Sigmoid colon (tissue), 4 donors: Measurements from ENCODE around the gene COL23A1.

ENCODE experiments used
- CTCF ChIP-seq, 4 experiments: fragments of 450-650 bp in 3 of 4; fragments of 200-600 bp in 1 of 4; IDR thresholded peaks; one replicate each; pipeline ENCODE4 v1.5.1; 2016 to 2019; ENCODE audit warnings: antibody characterized with exemption in 4 of 4, mild to moderate bottlenecking in 3 of 4, moderate library complexity in 2 of 4
- EP300 ChIP-seq, 4 donors: sonication (generic); formaldehyde crosslinking; IDR thresholded peaks; one replicate each; pipeline ENCODE4 v1.6.1; 2017; ENCODE audit warnings: antibody characterized with exemption in 4 of 4
- POLR2A ChIP-seq, 2 donors: fragments of 450-650 bp; IDR thresholded peaks; one replicate each; pipeline ENCODE4 v1.6.1; 2016; ENCODE audit warnings: antibody characterized with exemption in 2 of 2, mild to moderate bottlenecking in 2 of 2, moderate library complexity in 2 of 2
- POLR2AphosphoS5 ChIP-seq, 4 donors: sonication (generic); formaldehyde crosslinking; IDR thresholded peaks; one replicate each; pipeline ENCODE4 v1.6.1; 2017; ENCODE audit warnings: antibody characterized with exemption in 4 of 4

GRCh38 chr5:178293400-178293799 lies 296.8 kb downstream of the COL23A1 start:
- TF ChIP-seq CTCF (IDR thresholded peaks at IDR 0.05): no peak
- TF ChIP-seq POLR2A (IDR thresholded peaks at IDR 0.05): no peak
- no peak for TF ChIP-seq POLR2AphosphoS5 (IDR thresholded peaks at IDR 0.05)
- TF ChIP-seq EP300 (IDR thresholded peaks at IDR 0.05): no peak
